Endothelial cell of umbilical vein (primary cell): ENCODE measurements around the gene DNMT3B. TPM values are rescaled to one million over a fixed set of nuclear protein-coding genes. Genes with fewer than 3 reads are reported as not detected.

Experiments used
- BruUV-seq: library from RNA; stranded (reverse); fragments of 400-500 nt; replicated peaks from 2 replicates; lab custom pipeline; 2021; lab: Mats Ljungman, UMichigan
- CTCF ChIA-PET: fragments of 300-600, 350-600 bp; sonication (Branson Sonifier 250); formaldehyde crosslinking; loops from one replicate; lab custom pipeline; 2021; ENCODE audit warnings: antibody characterized with exemption, inconsistent platforms; lab: Charles Lee
- POLR2A ChIA-PET: fragments of 300-600, 350-600 bp; sonication (Branson Sonifier 250); formaldehyde crosslinking; loops from one replicate; lab custom pipeline; 2021; ENCODE audit warnings: antibody characterized with exemption, inconsistent platforms; lab: Charles Lee
- DNase-seq: peaks from one replicate; pipeline ENCODE4 v3.0.0-alpha.2; 2011; ENCODE audit warnings: low read depth, low spot score
- FAIRE-seq: peaks from 2 replicates; lab custom pipeline; 2011; peaks lifted over from hg19 to GRCh38; lab: Jason Lieb, UNC
- H2AFZ ChIP-seq: 2 replicates; pipeline ENCODE4 v1.6.0; 2012; ENCODE audit warnings: low read depth, low read length, control low read depth, inconsistent platforms
- H3K27ac ChIP-seq: 2 replicates; pipeline ENCODE4 v1.5.1; 2011; ENCODE audit warnings: low read depth, mild to moderate bottlenecking, control low read depth, low read length, moderate library complexity; ENCODE audit not compliant: insufficient read depth
- H3K27me3 ChIP-seq, 2 experiments: 2 replicates each; pipeline versions ENCODE4 v1.6.0 to v1.6.1; 2011; ENCODE audit warnings: low read length in 2 of 2, mixed read lengths in 1 of 2; ENCODE audit not compliant: control insufficient read depth in 2 of 2, insufficient read depth in 2 of 2
- H3K36me3 ChIP-seq, 2 experiments: 2 replicates in 1 of 2; 3 replicates in 1 of 2; pipeline ENCODE4 v1.5.1; 2011; ENCODE audit warnings: low read length in 2 of 2, mild to moderate bottlenecking in 1 of 2, moderate library complexity in 1 of 2; ENCODE audit not compliant: control insufficient read depth in 2 of 2, insufficient read depth in 2 of 2; ENCODE audit errors: extremely low read depth in 1 of 2
- H3K4me1 ChIP-seq: 3 replicates; pipeline ENCODE4 v1.5.1; 2011; ENCODE audit warnings: mild to moderate bottlenecking, low read length; ENCODE audit not compliant: control insufficient read depth, insufficient read depth; ENCODE audit errors: extremely low read depth
- H3K4me2 ChIP-seq: 2 replicates; pipeline ENCODE4 v1.6.1; 2011; ENCODE audit warnings: low read length, control low read depth, mixed read lengths; ENCODE audit not compliant: insufficient read depth
- H3K4me3 ChIP-seq, 3 experiments: fragments of 200-600 bp in 1 of 3; sonication (generic), shearing (Covaris generic) in 1 of 3; replicated peaks in 1 of 3; 2 replicates each; pipeline ENCODE4 v1.5.1; 2011 to 2016; ENCODE audit warnings: control low read depth in 3 of 3, low read length in 3 of 3, mild to moderate bottlenecking in 2 of 3, inconsistent platforms in 1 of 3, low read depth in 1 of 3, moderate library complexity in 1 of 3; ENCODE audit not compliant: insufficient read depth in 1 of 3
- H3K79me2 ChIP-seq: 2 replicates; pipeline ENCODE4 v1.6.0; 2012; ENCODE audit warnings: low read length, inconsistent platforms; ENCODE audit not compliant: control insufficient read depth, insufficient read depth
- H3K9ac ChIP-seq: replicated peaks from 2 replicates; pipeline ENCODE3; 2011; ENCODE audit warnings: low read length, control low read depth; ENCODE audit not compliant: insufficient read depth; ENCODE audit errors: extremely low read depth
- H3K9me1 ChIP-seq: replicated peaks from 3 replicates; pipeline ENCODE4 v1.6.0; 2011; ENCODE audit warnings: mild to moderate bottlenecking, low read length; ENCODE audit not compliant: control insufficient read depth, insufficient read depth; ENCODE audit errors: extremely low read depth
- H3K9me3 ChIP-seq: replicated peaks from 2 replicates; pipeline ENCODE4 v1.5.1; 2012; ENCODE audit warnings: low read length, inconsistent platforms; ENCODE audit not compliant: control insufficient read depth, insufficient read depth
- H4K20me1 ChIP-seq: replicated peaks from 2 replicates; pipeline ENCODE3; 2011; ENCODE audit warnings: mild to moderate bottlenecking, low read length; ENCODE audit not compliant: control insufficient read depth, insufficient read depth; ENCODE audit errors: extremely low read depth
- CTCF ChIP-seq, 2 donors: IDR thresholded peaks; 1 replicate in 1 of 2; 2 replicates in 1 of 2; pipeline ENCODE4 v1.5.1; 2011; ENCODE audit warnings: low read length in 2 of 2, mild to moderate bottlenecking in 2 of 2, moderate library complexity in 2 of 2, control low read depth in 1 of 2, inconsistent platforms in 1 of 2, low read depth in 1 of 2; ENCODE audit not compliant: insufficient read depth in 1 of 2; ENCODE audit errors: extremely low read depth in 1 of 2
- EZH2 ChIP-seq: IDR thresholded peaks from 2 replicates; pipeline ENCODE4 v1.6.1; 2012; ENCODE audit warnings: borderline replicate concordance, low read depth, mild to moderate bottlenecking, moderate library complexity, low read length, inconsistent platforms; ENCODE audit not compliant: severe bottlenecking
- FOS ChIP-seq: IDR thresholded peaks from 2 replicates; pipeline ENCODE4 v1.6.1; 2011; ENCODE audit warnings: mild to moderate bottlenecking, low read length, moderate library complexity, borderline replicate concordance; ENCODE audit not compliant: insufficient read depth
- GATA2 ChIP-seq: IDR thresholded peaks from 2 replicates; pipeline ENCODE4 v1.7.0; 2011; ENCODE audit warnings: low read depth, mild to moderate bottlenecking, moderate library complexity, mixed read lengths, low read length; ENCODE audit not compliant: insufficient read length, insufficient read depth
- JUN ChIP-seq: IDR thresholded peaks from 2 replicates; pipeline ENCODE4 v1.6.1; 2011; ENCODE audit warnings: borderline replicate concordance, low read depth; ENCODE audit not compliant: insufficient read length, insufficient read depth
- MAX ChIP-seq: IDR thresholded peaks from 2 replicates; pipeline ENCODE4 v1.6.1; 2011; ENCODE audit not compliant: insufficient read depth, insufficient read length
- MYC ChIP-seq: IDR thresholded peaks from one replicate; pipeline ENCODE4 v1.6.1; 2011; ENCODE audit warnings: mild to moderate bottlenecking, low read depth, low read length
- POLR2A ChIP-seq: IDR thresholded peaks from 2 replicates; pipeline ENCODE4 v1.6.1; 2012; ENCODE audit warnings: low read depth, mild to moderate bottlenecking, control low read depth, low read length
- POLR2AphosphoS5 ChIP-seq: IDR thresholded peaks from 2 replicates; pipeline ENCODE4 v1.6.1; 2012; ENCODE audit warnings: low read depth, mild to moderate bottlenecking, control low read depth, low read length, moderate library complexity; ENCODE audit not compliant: insufficient read depth
- dilution Hi-C: fragments of 300-500 bp; cut with MboI; formaldehyde crosslinking; loops from one replicate; pipeline ENCODE4 v1.15.0; 2019; ENCODE audit warnings: low sequenced_read_pairs; ENCODE audit not compliant: extremely low pct_ligation_motif_present
- intact Hi-C: fragments of 100-400 bp; cut with micrococcal nuclease; formaldehyde crosslinking; loops from one replicate; pipeline ENCODE4 v1.10.0; 2022
- polyA plus RNA-seq, 4 experiments: library from polyadenylated mRNA; depleted of rRNA in 3 of 4; stranded (reverse) in 3 of 4; unstranded in 1 of 4; fragments of >200 nt; gene quantifications; 2 replicates each; pipeline versions ENCODE4 v1.2.1 to v1.2.3, GENCODE V29; 2011 to 2012; ENCODE audit warnings: missing spikeins in 1 of 4
- total RNA-seq: library from RNA; stranded (reverse); gene quantifications from 2 replicates; pipeline ENCODE4 v1.2.3, GENCODE V29; 2021

The DNMT3B gene
- total and polyA plus RNA-seq, 2 donors (not counting 3 experiments of a cell fraction or from before 2014, with no cell fraction given), result 3.6 to 6.8 TPM

GRCh38 chr20:32762754-32763201, 593 bp downstream of the DNMT3B start:
- Histone ChIP-seq H3K9me1 (no peaks in the 10 kb centered on the region), H3K27me3 (no peaks in the 10 kb centered on the region), H3K79me2 (no peaks in the 10 kb centered on the region), H3K4me3 (peak overlapping the region; percentile 73 to 92 (median 88)), H3K36me3 (no peaks in the 10 kb centered on the region), H3K27ac (no peak overlapping the region), H3K9ac (peak overlapping the region; percentile 66), H4K20me1 (no peaks in the 10 kb centered on the region), H2AFZ (peak overlapping the region; percentile 95), H3K9me3 (no peaks in the 10 kb centered on the region), H3K4me2 (peak overlapping the region; percentile 74), H3K4me1 (peaks cover 14% of the 10 kb centered on the region)
- dilution Hi-C loops, result no loop called here
- intact Hi-C loops, result loop anchor here (1.0 kb wide), 3 partner anchors 9 to 88 kb away; partner anchors contain the start of gene COMMD7
- TF ChIP-seq MYC (no peak), MAX (no peak), POLR2A (no peak), JUN (no peak), EZH2 (no peak), POLR2AphosphoS5 (no peak), FOS (no peak), GATA2 (no peak), CTCF (IDR thresholded peaks at IDR 0.05; ENCODE audit: extremely low read depth in 1 of 2, insufficient read depth in 1 of 2, low read depth in 1 of 2, low read length in 2 of 2) (no peak)
- DNase-seq, result no peak
- BruUV-seq, result no TSS peak
- ChIA-PET CTCF (interaction anchor here (0.9 to 7.3 kb wide), 14 partner anchors 14 to 89 kb away, joined by 3 to 77 read pairs (median 5); partner anchors contain the start of genes C20orf203 and COMMD7), POLR2A (interaction anchor here (0.9 kb wide), 1 partner anchor 20 kb away, joined by 5 read pairs; the partner anchor contains the start of gene COMMD7)
- no peak for FAIRE-seq
